Measurements from ENCODE around the gene AFAP1L1.

GRCh38 chr5:149304195-149305078 lies 32.8 kb downstream of the AFAP1L1 start:
- no peak for TF ChIP-seq CTCF (conservative IDR thresholded peaks at IDR 0.05; ENCODE audit: low read length)
- TF ChIP-seq EZH2phosphoT487 (IDR thresholded peaks at IDR 0.05; ENCODE audit: borderline replicate concordance, low read depth, low read length): no peak

All from OCI-LY7 (cell line).